GM10248 (cell line): ENCODE results near the gene NANS.

ENCODE experiments used
- CTCF ChIA-PET: fragments of 300-600 bp; sonication (Branson Sonifier 250); formaldehyde crosslinking; extraction: SDS; loops from one replicate; lab custom pipeline; 2021; ENCODE audit warnings: antibody characterized with exemption; lab: Yijun Ruan, JAX
- POLR2A ChIA-PET: fragments of 350-650 bp; sonication (Branson Sonifier 250); formaldehyde crosslinking; extraction: SDS; loops from one replicate; lab custom pipeline; 2020; ENCODE audit warnings: antibody characterized with exemption; lab: Yijun Ruan, JAX
- DNase-seq: peaks from one replicate; pipeline ENCODE4 v3.0.0; 2012; ENCODE audit errors: extremely low spot score
- CTCF ChIP-seq: IDR thresholded peaks from 2 replicates; pipeline ENCODE4 v1.5.1; 2012; ENCODE audit warnings: mild to moderate bottlenecking, low read depth; ENCODE audit errors: extremely low read depth, missing control alignments, control extremely low read depth

NANS gene

GRCh38 chr9:98091735-98092612 is 35.4 kb downstream of the NANS start:
- ChIA-PET POLR2A (no interaction called here), CTCF (interaction anchor here (0.8 to 2.0 kb wide), 7 partner anchors 8 to 170 kb away, joined by 3 to 8 read pairs (median 3); partner anchors contain the start of gene TBC1D2)
- TF ChIP-seq CTCF: no peak
- no peak for DNase-seq

GRCh38 chr9:98092613-98092931 is 36.0 kb downstream of the NANS start:
- no peak for TF ChIP-seq CTCF
- no peak for DNase-seq
- POLR2A ChIA-PET: no interaction called here
- CTCF ChIA-PET: interaction anchor here (0.8 to 1.9 kb wide), 4 partner anchors 12 to 171 kb away, joined by 3 to 8 read pairs (median 4); partner anchors contain the start of gene TBC1D2

- DNase-seq: no peak
- CTCF ChIA-PET: interaction anchor here (1.0 to 1.4 kb wide), 3 partner anchors 8 to 40 kb away, joined by 3 read pairs; no protein-coding TSS in a partner anchor
- POLR2A ChIA-PET: no interaction called here
- TF ChIP-seq CTCF: no peak
Observed at GRCh38 chr9:98094316-98094715, 37.8 kb downstream of the NANS start.

- CTCF ChIA-PET: interaction anchor here (0.9 to 1.4 kb wide), 3 partner anchors 9 to 168 kb away, joined by 3 read pairs; no protein-coding TSS in a partner anchor
- no peak for TF ChIP-seq CTCF
- DNase-seq: no peak
- POLR2A ChIA-PET: no interaction called here
Observed at GRCh38 chr9:98094851-98095250, 38.3 kb downstream of the NANS start.

GRCh38 chr9:98095401-98095800 is 38.9 kb downstream of the NANS start:
- no peak for TF ChIP-seq CTCF

GRCh38 chr9:98096091-98096490 is 39.6 kb downstream of the NANS start:
- POLR2A ChIA-PET: no interaction called here
- CTCF ChIA-PET: interaction anchor here (1.4 to 1.8 kb wide), 2 partner anchors 9 to 109 kb away, joined by 4 read pairs; no protein-coding TSS in a partner anchor
- no peak for TF ChIP-seq CTCF
- no peak for DNase-seq

More at GRCh38 chr9:98095401-98095800, 38.9 kb downstream of the NANS start:
- ChIA-PET POLR2A (no interaction called here), CTCF (interaction anchor here (0.9 to 1.8 kb wide), 4 partner anchors 9 to 167 kb away, joined by 3 to 4 read pairs (median 3); no protein-coding TSS in a partner anchor)
- DNase-seq: no peak
